GM19023 (cell line): ENCODE data around the gene MTFMT.

ENCODE experiments used
- ATAC-seq: cut with Tn5 transposase; IDR thresholded peaks from one replicate; pipeline ENCODE4 v1.9.1; 2021; ENCODE audit warnings: mild to moderate bottlenecking, moderate library complexity; ENCODE audit not compliant: unreplicated experiment

Gene MTFMT

DNA sequence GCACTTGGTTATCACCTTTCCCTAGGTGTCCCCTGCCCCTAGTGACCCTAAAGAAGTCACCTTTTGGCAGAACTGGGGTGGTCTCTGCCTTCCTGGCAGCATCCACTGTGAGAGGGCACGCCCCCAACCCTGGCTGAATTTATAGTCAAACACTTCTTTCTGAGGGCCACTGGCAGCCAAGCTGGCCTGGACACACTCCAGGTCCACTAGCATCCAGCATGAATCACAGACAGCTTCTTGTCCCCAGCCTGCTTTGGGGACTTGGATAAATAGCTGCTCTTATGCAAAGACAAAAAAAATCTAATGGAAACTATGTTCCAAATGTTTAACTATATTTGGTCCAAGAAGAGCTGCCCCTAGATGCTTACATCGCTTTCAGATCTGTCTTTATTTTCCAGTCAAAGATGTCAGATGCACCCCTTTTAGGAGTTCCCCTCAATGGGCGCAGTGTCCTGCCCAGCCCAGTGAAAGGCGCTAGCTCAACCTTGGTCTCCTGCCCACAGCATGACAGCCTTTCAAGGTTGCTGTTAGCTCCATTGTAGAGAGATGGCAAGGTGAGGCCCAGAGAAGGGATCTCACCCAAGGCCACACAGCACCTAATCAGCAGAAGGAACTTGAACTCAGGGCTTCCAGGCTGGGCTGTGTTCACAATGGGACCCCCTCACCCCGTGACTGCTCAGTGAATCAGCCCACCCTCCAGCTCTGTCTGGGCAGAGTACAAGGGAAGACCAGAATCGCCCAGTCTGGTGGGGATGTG, 31.4 kb upstream of the MTFMT start:
- ATAC-seq, result no peak

- no peak for ATAC-seq
Observed at GRCh38 chr15:65059931-65060596, 30.6 kb upstream of the MTFMT start.

GRCh38 chr15:65059369-65059750, 29.9 kb upstream of the MTFMT start:
- ATAC-seq, result no peak

GRCh38 chr15:65058394-65059368, 29.2 kb upstream of the MTFMT start:
- ATAC-seq, result no peak

DNA sequence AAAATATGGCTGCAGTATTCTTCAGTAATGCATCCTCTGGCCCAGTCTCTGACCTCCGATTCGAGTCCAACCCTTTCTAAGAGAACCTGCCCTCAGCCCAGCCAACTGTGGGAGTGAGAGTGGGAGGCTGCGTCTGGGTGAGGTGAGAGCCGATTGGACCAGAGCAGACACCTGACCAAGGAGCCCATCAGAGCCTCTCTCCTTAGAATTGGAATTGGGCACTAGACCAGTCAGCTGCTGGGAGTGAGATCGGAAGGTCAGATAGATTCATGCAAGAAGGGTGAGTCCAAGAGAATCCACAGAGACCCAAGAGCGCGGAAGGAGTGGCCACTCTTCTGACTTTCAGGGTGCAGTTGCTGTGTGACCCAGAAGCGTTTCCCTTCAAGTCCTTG, 28.1 kb upstream of the MTFMT start:
- ATAC-seq, result no peak

GRCh38 chr15:65056868-65057548, 27.6 kb upstream of the MTFMT start:
- ATAC-seq, result no peak

- ATAC-seq, result no peak
Observed at GRCh38 chr15:65056106-65056505, 26.7 kb upstream of the MTFMT start.

DNA sequence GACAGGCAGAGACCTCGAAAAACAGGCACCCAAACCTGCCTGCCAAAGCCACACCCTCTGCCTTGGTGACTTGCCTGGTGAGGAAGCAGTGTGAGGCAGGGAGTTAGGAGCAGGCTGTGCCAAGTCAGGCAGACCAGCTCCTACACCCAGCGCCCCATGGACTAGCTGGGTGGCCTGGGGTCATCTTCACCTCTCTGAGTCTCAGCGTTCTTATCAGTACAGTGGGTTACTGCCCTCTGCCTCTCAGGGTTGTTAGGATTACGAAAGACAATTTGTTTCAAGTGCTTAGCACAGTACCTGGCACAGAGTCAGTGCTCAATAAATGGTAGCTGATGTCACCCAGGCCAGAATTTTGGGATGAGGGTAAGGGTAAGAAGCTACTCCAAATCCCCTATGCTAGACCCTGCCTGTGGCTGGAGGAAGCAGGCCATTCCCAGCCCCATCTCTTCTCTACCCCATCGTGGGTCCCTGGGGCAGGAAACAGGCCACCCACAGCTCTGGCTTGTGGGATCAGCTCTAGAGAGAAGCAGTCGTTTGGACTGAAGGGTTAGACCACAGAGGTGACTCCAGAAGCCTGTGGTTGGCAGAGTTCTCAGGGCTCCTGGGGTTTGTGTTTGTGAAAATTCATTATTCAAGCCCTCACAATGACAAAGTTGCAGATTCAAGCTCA, 25.9 kb upstream of the MTFMT start:
- no peak for ATAC-seq

- ATAC-seq, result no peak
Observed at GRCh38 chr15:65054333-65055200, 25.1 kb upstream of the MTFMT start.

DNA sequence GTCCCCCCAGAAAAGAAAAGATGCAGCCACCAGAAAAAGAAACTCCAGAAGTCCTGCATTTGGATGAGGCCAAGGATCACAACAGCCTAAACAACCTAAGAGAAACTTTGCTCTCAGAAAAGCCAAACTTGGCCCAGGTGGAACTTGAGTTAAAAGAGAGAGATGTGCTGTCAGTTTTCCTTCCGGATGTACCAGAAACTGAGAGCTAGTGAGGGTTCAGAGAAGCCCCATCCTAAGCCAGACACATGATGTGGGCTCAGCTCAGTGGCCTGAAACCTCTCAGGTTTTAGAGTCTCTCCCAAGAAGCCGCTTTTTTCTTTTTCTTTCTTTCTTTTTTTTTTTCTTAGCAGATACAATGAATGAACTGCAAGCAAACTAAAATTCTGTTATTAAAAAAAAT, 23.5 kb upstream of the MTFMT start:
- no peak for ATAC-seq

DNA sequence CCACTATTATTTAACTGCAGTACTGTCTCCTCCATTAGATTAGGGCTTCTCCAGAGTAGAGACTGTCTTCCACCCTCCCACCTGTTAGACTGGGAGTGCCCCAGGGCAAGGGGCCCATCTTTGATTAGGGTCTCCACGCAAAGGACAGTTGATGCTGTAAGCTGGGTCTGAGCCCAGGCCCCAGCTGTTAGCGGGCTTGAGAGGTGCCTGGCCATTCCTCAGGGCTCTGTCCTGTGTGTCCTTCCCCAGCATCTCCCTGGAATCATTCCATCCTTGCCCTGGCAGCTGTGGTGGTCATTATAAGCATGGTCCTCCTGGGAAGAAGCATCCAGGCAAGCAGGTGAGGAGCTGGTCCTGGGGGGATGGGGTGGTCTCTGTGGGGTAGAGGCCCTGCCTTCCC, 21.8 kb upstream of the MTFMT start:
- ATAC-seq, result no peak

GRCh38 chr15:65050270-65050669, 20.8 kb upstream of the MTFMT start:
- ATAC-seq, result no peak

GRCh38 chr15:65049418-65049840, 20.0 kb upstream of the MTFMT start:
- peak; percentile 92 for ATAC-seq

- no peak for ATAC-seq
Observed at GRCh38 chr15:65048241-65048640, 18.8 kb upstream of the MTFMT start.

- ATAC-seq, result no peak
Observed at GRCh38 chr15:65044724-65045481, 15.5 kb upstream of the MTFMT start, which contains the start of gene SLC51B. SLC51B (plus strand) TSS chr15:65045387; CDS start chr15:65050005, 4,618 bp downstream.

GRCh38 chr15:65044218-65044617, 14.8 kb upstream of the MTFMT start:
- ATAC-seq, result peak; percentile 58

DNA sequence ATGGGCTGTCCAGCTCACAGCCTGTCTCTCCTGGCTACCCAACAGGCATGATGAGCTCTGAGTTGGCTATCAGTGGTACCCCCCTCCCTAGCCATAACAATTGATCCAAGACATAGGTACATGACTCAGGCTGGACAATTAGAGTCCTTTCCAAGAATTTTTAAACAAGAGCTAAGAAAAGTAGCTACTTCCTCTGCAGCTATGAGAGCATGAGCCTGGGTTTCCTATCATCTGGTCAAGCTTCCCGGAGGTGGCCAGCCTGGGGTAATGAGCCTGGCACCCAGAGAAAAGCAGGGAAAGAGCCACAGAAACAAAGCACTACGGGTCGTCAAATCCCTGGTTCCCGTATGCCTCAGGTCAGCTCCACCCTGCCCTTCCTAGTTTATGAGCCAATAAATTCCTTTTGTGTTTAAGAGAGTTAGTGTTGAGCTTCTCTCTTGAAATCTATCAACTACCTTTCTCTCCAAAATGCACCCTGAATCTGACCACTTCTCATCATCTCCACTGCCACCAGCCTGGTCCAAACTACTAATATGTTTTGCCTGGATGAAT, 13.4 kb upstream of the MTFMT start:
- no peak for ATAC-seq

- ATAC-seq, result no peak
Observed at GRCh38 chr15:65041787-65042186, 12.3 kb upstream of the MTFMT start.
